Muscle of arm (tissue), 12 donors: ENCODE measurements around the gene BIRC5. TPM values are rescaled to one million over a fixed set of nuclear protein-coding genes. Genes with fewer than 3 reads are reported as not detected.

ENCODE experiments used
- DNase-seq: peaks from one replicate; pipeline ENCODE4 v3.0.0-alpha.2; 2013
- polyA plus RNA-seq, 12 donors: library from polyadenylated mRNA; unstranded; fragments of 120-200 nt; gene quantifications; one replicate each; pipeline ENCODE4 v1.2.1, GENCODE V29; 2013; ENCODE audit not compliant: insufficient read length in 12 of 12

BIRC5 gene
- polyA plus RNA-seq, 12 donors: 11.1 to 25.3 (median 17.2) TPM; not detected in 1

GRCh38 chr17:78223061-78223460 lies 9.0 kb downstream of the BIRC5 start:
- no peak for DNase-seq

GRCh38 chr17:78223765-78224164 lies 9.7 kb downstream of the BIRC5 start:
- no peak for DNase-seq

DNA sequence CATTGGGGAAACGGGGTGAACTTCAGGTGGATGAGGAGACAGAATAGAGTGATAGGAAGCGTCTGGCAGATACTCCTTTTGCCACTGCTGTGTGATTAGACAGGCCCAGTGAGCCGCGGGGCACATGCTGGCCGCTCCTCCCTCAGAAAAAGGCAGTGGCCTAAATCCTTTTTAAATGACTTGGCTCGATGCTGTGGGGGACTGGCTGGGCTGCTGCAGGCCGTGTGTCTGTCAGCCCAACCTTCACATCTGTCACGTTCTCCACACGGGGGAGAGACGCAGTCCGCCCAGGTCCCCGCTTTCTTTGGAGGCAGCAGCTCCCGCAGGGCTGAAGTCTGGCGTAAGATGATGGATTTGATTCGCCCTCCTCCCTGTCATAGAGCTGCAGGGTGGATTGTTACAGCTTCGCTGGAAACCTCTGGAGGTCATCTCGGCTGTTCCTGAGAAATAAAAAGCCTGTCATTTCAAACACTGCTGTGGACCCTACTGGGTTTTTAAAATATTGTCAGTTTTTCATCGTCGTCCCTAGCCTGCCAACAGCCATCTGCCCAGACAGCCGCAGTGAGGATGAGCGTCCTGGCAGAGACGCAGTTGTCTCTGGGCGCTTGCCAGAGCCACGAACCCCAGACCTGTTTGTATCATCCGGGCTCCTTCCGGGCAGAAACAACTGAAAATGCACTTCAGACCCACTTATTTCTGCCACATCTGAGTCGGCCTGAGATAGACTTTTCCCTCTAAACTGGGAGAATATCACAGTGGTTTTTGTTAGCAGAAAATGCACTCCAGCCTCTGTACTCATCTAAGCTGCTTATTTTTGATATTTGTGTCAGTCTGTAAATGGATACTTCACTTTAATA lies 10.4 kb downstream of the BIRC5 start:
- no peak for DNase-seq

- DNase-seq: no peak
Observed at GRCh38 chr17:78225088-78225865, 11.2 kb downstream of the BIRC5 start.

GRCh38 chr17:78226055-78226758 lies 12.2 kb downstream of the BIRC5 start:
- DNase-seq: no peak

- no peak for DNase-seq
Observed at GRCh38 chr17:78226759-78227454, 12.9 kb downstream of the BIRC5 start.

GRCh38 chr17:78227455-78227916 lies 13.4 kb downstream of the BIRC5 start:
- no peak for DNase-seq

DNA sequence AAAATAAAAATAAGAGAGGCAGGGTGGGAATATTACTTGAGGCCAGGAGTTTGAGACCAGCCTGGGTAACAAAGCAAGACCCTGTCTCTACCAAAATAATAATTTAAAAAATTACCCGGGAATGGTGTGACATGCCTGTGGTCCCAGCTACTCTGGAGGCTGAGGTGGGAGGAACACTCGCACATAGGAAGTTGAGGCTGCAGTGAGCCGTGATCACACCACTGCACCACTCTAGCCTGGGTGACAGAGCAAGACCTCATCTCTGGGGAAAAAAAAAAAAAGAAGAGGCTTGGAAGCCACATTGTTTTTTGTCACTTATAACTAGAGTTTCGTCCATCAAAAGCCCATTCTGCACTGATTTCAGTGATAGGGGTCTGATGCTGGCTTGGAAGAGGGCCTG lies 14.1 kb downstream of the BIRC5 start:
- DNase-seq: no peak

DNA sequence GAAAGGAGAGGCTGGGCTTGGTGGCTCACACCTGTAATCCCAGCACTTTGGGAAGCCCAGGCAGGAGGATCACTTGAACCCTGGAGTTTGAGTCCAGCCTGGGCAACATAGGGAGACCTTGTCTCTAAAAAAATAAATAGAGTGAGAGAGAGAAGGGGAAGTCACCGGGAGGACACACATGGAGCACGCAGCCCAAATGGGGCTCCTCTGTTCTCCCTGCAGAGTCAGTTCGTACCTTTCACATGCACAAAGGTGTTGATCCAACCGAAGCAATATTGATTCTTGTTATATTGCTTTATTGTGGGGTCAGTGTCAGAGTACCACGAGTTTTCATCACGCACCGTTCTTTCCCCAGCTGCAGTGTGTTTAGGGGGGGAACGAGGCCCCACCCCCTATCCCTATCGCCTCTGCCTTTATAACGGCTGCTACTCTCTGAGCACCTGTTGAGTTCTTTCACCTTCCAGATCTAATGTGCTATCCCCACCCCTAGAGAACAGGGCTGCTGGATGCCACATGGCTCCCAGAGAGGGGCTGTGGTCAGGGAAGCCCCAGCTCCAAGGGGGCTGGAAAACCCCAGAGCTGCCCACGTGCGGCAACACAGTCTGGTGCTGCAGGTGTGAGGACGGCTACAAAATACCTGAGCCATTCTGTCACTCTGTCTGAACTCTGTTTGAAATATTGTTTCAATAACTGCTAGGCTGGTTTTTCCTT lies 16.4 kb downstream of the BIRC5 start:
- no peak for DNase-seq

DNA sequence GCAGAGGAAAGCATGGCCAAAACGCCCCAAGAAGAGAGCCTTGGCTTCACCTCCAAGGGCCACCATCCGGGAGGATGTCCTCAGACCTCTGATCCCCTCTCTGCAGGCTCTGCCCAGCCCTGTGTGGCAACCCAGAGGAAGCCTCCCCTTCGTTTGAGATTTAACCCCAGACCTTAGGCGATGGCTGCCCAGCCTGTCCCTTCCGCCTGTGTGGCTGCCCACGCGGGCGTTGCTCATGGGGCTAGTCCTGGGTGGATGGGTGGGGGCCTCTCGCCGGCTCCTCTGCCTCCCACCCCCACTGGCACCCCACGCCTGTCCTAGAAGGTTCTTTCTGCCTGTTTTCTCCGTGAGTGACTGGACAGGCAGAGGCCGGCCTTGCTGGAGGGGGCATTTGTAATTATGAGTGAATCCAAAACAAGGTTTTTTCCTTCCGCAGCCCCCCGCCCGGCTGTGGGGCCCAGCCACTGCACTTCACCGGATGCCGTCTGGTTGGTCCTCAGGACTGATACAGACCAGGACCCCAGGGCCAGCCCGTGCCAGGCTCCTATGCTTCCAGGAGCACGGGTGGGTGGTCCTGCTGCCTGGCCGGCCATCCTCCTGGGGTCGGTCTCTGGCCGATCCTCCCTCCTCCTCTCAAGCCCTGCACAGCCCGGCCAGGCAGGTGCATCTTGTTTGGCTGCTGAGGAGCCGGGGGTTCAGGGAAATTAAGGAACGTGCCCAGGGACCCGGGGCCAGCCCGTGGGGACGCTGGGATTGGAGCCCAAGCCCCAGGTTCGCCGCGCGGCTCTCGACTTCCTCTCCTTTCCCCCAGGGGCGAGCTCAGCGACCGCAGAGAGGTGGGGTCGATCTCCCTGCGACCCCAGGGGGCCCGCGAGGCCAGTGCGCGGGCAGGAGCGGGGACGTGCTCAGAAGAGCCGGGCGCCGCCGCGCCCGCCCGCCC lies 17.2 kb downstream of the BIRC5 start, which contains the start of gene TMEM235:
Gene TMEM235, plus strand, starts transcription at position 636 of the 940 bp plus-strand sequence. CDS start 393 bp downstream, outside the sequence.
- DNase-seq: no peak

GRCh38 chr17:78231991-78232858 lies 18.2 kb downstream of the BIRC5 start:
- DNase-seq: no peak

GRCh38 chr17:78232859-78233173 lies 18.8 kb downstream of the BIRC5 start:
- no peak for DNase-seq

GRCh38 chr17:78233678-78234077 lies 19.6 kb downstream of the BIRC5 start:
- DNase-seq: no peak

- DNase-seq: no peak
Observed at GRCh38 chr17:78234261-78234865, 20.3 kb downstream of the BIRC5 start.

GRCh38 chr17:78235022-78235421 lies 21.0 kb downstream of the BIRC5 start:
- peak; percentile 72 for DNase-seq

DNA sequence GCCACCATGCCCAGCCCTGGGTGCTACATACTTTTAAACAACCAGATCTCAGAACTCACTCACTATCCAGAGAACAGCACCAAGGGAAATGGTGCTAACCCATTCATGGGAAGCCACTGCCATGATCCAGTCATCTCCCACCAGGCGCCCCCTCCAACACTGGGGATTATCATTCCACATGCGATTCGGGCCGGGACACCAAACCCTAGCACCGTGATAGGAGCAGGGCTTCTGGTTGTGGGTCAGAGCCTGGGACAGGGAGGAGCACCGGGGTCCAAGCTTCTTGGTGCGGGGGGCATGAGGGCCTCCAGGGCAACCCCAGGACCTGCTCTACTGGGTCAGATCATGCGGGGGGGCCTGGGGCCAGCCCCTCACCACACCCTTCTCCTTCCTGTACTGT lies 21.8 kb downstream of the BIRC5 start:
- DNase-seq: no peak

- DNase-seq: no peak
Observed at GRCh38 chr17:78236362-78237127, 22.5 kb downstream of the BIRC5 start.
